Measurements from ENCODE around the gene CLSTN3. TPM values are rescaled to one million over a fixed set of nuclear protein-coding genes. Genes with fewer than 3 reads are reported as not detected.
A peak's percentile ranks its signal among the peaks of the same experiment; 100 is the strongest.

Gene CLSTN3
- total RNA-seq, 1 donor from 2014 or later, result 47.0 TPM

- DNase-seq, result peak; percentile 96
- H3K36me3 Mint-ChIP-seq (ENCODE audit: low read depth), result peaks cover 40% of the 10 kb centered on the region
- intact Hi-C loops (cut with micrococcal nuclease), result loop anchor here (1.0 to 2.0 kb wide), 6 partner anchors 91 to 356 kb away; partner anchors contain the start of genes C12orf57, EMG1, LPCAT3 and MLF2
Measured at GRCh38 chr12:7108796-7109571, 21.2 kb upstream of the CLSTN3 start, which contains the start of gene C1RL. C1RL (minus strand) TSS chr12:7109214; CDS start chr12:7109180, 34 bp downstream.

GRCh38 chr12:7109572-7109920, 20.6 kb upstream of the CLSTN3 start:
- Mint-ChIP-seq H3K4me3 (peak overlapping the region; percentile 95), H3K27me3 (no peaks in the 10 kb centered on the region), H3K4me1 (peaks cover 41% of the 10 kb centered on the region), H3K36me3 (ENCODE audit: low read depth) (peaks cover 36% of the 10 kb centered on the region), H3K9me3 (peaks cover 10% of the 10 kb centered on the region), H3K27ac (peak overlapping the region; percentile 82)
- no peak for DNase-seq
- intact Hi-C loops (cut with micrococcal nuclease), result loop anchor here (1.0 to 2.0 kb wide), 5 partner anchors 139 to 356 kb away; partner anchors contain the start of genes C12orf57, EMG1, MLF2 and PHB2

More at GRCh38 chr12:7108796-7109571, 21.2 kb upstream of the CLSTN3 start, which contains the start of gene C1RL:
- Mint-ChIP-seq H3K27me3 (no peaks in the 10 kb centered on the region), H3K9me3 (peaks cover 10% of the 10 kb centered on the region), H3K4me1 (peaks cover 42% of the 10 kb centered on the region), H3K4me3 (peak within 1 kb of the TSS; percentile 95), H3K27ac (peak within 1 kb of the TSS; percentile 92)

GRCh38 chr12:7110661-7111060, 19.5 kb upstream of the CLSTN3 start:
- no peak for DNase-seq
- H3K4me3 Mint-ChIP-seq, result no peak overlapping the region
- H3K36me3 Mint-ChIP-seq (ENCODE audit: low read depth), result peaks cover 39% of the 10 kb centered on the region
- H3K4me1 Mint-ChIP-seq, result peaks cover 38% of the 10 kb centered on the region
- H3K27ac Mint-ChIP-seq, result no peak overlapping the region
- intact Hi-C loops (cut with micrococcal nuclease), result no loop called here
- H3K9me3 Mint-ChIP-seq, result peaks cover 7% of the 10 kb centered on the region
- H3K27me3 Mint-ChIP-seq, result no peaks in the 10 kb centered on the region

GRCh38 chr12:7112041-7112440, 18.1 kb upstream of the CLSTN3 start:
- H3K4me3 Mint-ChIP-seq, result no peak overlapping the region
- H3K27me3 Mint-ChIP-seq, result no peaks in the 10 kb centered on the region
- peaks cover 31% of the 10 kb centered on the region for H3K4me1 Mint-ChIP-seq
- no peak overlapping the region for H3K27ac Mint-ChIP-seq
- no peak for DNase-seq
- intact Hi-C loops (cut with micrococcal nuclease), result no loop called here
- peaks cover 33% of the 10 kb centered on the region for H3K36me3 Mint-ChIP-seq (ENCODE audit: low read depth)
- H3K9me3 Mint-ChIP-seq, result no peaks in the 10 kb centered on the region

- peaks cover 33% of the 10 kb centered on the region for H3K36me3 Mint-ChIP-seq (ENCODE audit: low read depth)
- DNase-seq, result peak; percentile 88
- H3K4me1 Mint-ChIP-seq, result peaks cover 24% of the 10 kb centered on the region
- H3K9me3 Mint-ChIP-seq, result no peaks in the 10 kb centered on the region
- H3K4me3 Mint-ChIP-seq, result no peak overlapping the region
- peak overlapping the region; percentile 53 for H3K27ac Mint-ChIP-seq
- H3K27me3 Mint-ChIP-seq, result no peaks in the 10 kb centered on the region
- intact Hi-C loops (cut with micrococcal nuclease), result loop anchor here (1.0 kb wide), 1 partner anchor 17 kb away; the partner anchor contains the start of gene CLSTN3
Measured at GRCh38 chr12:7113389-7113871, 16.7 kb upstream of the CLSTN3 start.

GRCh38 chr12:7114008-7114407, 16.2 kb upstream of the CLSTN3 start:
- H3K27ac Mint-ChIP-seq, result no peak overlapping the region
- H3K4me1 Mint-ChIP-seq, result peaks cover 25% of the 10 kb centered on the region
- peaks cover 36% of the 10 kb centered on the region for H3K36me3 Mint-ChIP-seq (ENCODE audit: low read depth)
- H3K4me3 Mint-ChIP-seq, result no peak overlapping the region
- H3K9me3 Mint-ChIP-seq, result no peaks in the 10 kb centered on the region
- no peaks in the 10 kb centered on the region for H3K27me3 Mint-ChIP-seq
- DNase-seq, result no peak
- intact Hi-C loops (cut with micrococcal nuclease), result no loop called here

GRCh38 chr12:7114851-7115250, 15.3 kb upstream of the CLSTN3 start:
- intact Hi-C loops (cut with micrococcal nuclease), result no loop called here
- no peaks in the 10 kb centered on the region for H3K27me3 Mint-ChIP-seq
- H3K4me3 Mint-ChIP-seq, result no peak overlapping the region
- peaks cover 18% of the 10 kb centered on the region for H3K4me1 Mint-ChIP-seq
- H3K9me3 Mint-ChIP-seq, result no peaks in the 10 kb centered on the region
- peaks cover 37% of the 10 kb centered on the region for H3K36me3 Mint-ChIP-seq (ENCODE audit: low read depth)
- no peak for DNase-seq
- no peak overlapping the region for H3K27ac Mint-ChIP-seq

GRCh38 chr12:7116196-7116595, 14.0 kb upstream of the CLSTN3 start:
- no peaks in the 10 kb centered on the region for H3K27me3 Mint-ChIP-seq
- H3K9me3 Mint-ChIP-seq, result no peaks in the 10 kb centered on the region
- H3K27ac Mint-ChIP-seq, result no peak overlapping the region
- no peak overlapping the region for H3K4me3 Mint-ChIP-seq
- intact Hi-C loops (cut with micrococcal nuclease), result no loop called here
- DNase-seq, result no peak
- H3K36me3 Mint-ChIP-seq (ENCODE audit: low read depth), result peaks cover 39% of the 10 kb centered on the region
- H3K4me1 Mint-ChIP-seq, result peaks cover 11% of the 10 kb centered on the region

- DNase-seq, result no peak
- no peak overlapping the region for H3K4me3 Mint-ChIP-seq
- no peaks in the 10 kb centered on the region for H3K27me3 Mint-ChIP-seq
- peaks cover 7% of the 10 kb centered on the region for H3K4me1 Mint-ChIP-seq
- H3K27ac Mint-ChIP-seq, result no peak overlapping the region
- H3K9me3 Mint-ChIP-seq, result no peaks in the 10 kb centered on the region
- intact Hi-C loops (cut with micrococcal nuclease), result no loop called here
- peaks cover 37% of the 10 kb centered on the region for H3K36me3 Mint-ChIP-seq (ENCODE audit: low read depth)
Measured at GRCh38 chr12:7116916-7117315, 13.3 kb upstream of the CLSTN3 start.

- Mint-ChIP-seq H3K4me1 (peaks cover 7% of the 10 kb centered on the region), H3K27ac (no peak overlapping the region), H3K4me3 (no peak overlapping the region), H3K9me3 (no peaks in the 10 kb centered on the region), H3K27me3 (no peaks in the 10 kb centered on the region), H3K36me3 (ENCODE audit: low read depth) (peaks cover 37% of the 10 kb centered on the region)
- DNase-seq, result no peak
- intact Hi-C loops (cut with micrococcal nuclease), result no loop called here
Measured at GRCh38 chr12:7117670-7118069, 12.5 kb upstream of the CLSTN3 start.

GRCh38 chr12:7118881-7119280, 11.3 kb upstream of the CLSTN3 start:
- intact Hi-C loops (cut with micrococcal nuclease), result no loop called here
- H3K27me3 Mint-ChIP-seq, result no peaks in the 10 kb centered on the region
- no peaks in the 10 kb centered on the region for H3K9me3 Mint-ChIP-seq
- H3K4me1 Mint-ChIP-seq, result peaks cover 3% of the 10 kb centered on the region
- no peak for DNase-seq
- no peak overlapping the region for H3K27ac Mint-ChIP-seq
- H3K4me3 Mint-ChIP-seq, result no peak overlapping the region
- H3K36me3 Mint-ChIP-seq (ENCODE audit: low read depth), result peaks cover 33% of the 10 kb centered on the region

- Mint-ChIP-seq H3K27me3 (no peaks in the 10 kb centered on the region), H3K27ac (no peak overlapping the region), H3K9me3 (no peaks in the 10 kb centered on the region), H3K4me3 (no peak overlapping the region), H3K4me1 (peaks cover 3% of the 10 kb centered on the region), H3K36me3 (ENCODE audit: low read depth) (peaks cover 29% of the 10 kb centered on the region)
- intact Hi-C loops (cut with micrococcal nuclease), result no loop called here
- no peak for DNase-seq
Measured at GRCh38 chr12:7120166-7120565, 10.0 kb upstream of the CLSTN3 start.

- Mint-ChIP-seq H3K36me3 (ENCODE audit: low read depth) (peaks cover 21% of the 10 kb centered on the region), H3K27ac (no peak overlapping the region), H3K27me3 (no peaks in the 10 kb centered on the region), H3K4me3 (no peak overlapping the region), H3K4me1 (peaks cover 5% of the 10 kb centered on the region), H3K9me3 (no peaks in the 10 kb centered on the region)
- no peak for DNase-seq
- intact Hi-C loops (cut with micrococcal nuclease), result no loop called here
Measured at GRCh38 chr12:7121324-7121723, 8.8 kb upstream of the CLSTN3 start.
